ENCODE results near the gene SLC16A10.
"Not testable (repeated sequence)": the region's sequence is repeated elsewhere in the genome, so short reads cannot be mapped to it uniquely, and the experiment has no call there.

SLC16A10 gene

GRCh38 chr6:111201764-111202163 lies 114.5 kb downstream of the SLC16A10 start:
- no peaks in the 10 kb centered on the region for H4K20me1 ChIP-seq (ENCODE audit: insufficient read depth, low read length)
- TF ChIP-seq EZH2 (IDR thresholded peaks at IDR 0.05; ENCODE audit: borderline replicate concordance, low read length) (no peak), CTCF (IDR thresholded peaks at IDR 0.05; ENCODE audit: low read length) (no peak)
- no peaks in the 10 kb centered on the region for H3K27me3 ChIP-seq (ENCODE audit: insufficient read depth, low read length)
- H3F3A ChIP-seq (ENCODE audit: insufficient read depth, low read length) = no peaks in the 10 kb centered on the region
- no peaks in the 10 kb centered on the region for H3K9me2 ChIP-seq (ENCODE audit: low read depth, low read length)
- H3K79me2 ChIP-seq (ENCODE audit: insufficient read depth, low read length) = no peaks in the 10 kb centered on the region
- H3K4me3 ChIP-seq (ENCODE audit: low read depth, low read length, poor library complexity, severe bottlenecking) = no peak overlapping the region
- no peak overlapping the region for H3K9ac ChIP-seq (ENCODE audit: low read length)
- H2AFZ ChIP-seq (ENCODE audit: low read length) = no peak overlapping the region
- peaks cover 12% of the 10 kb centered on the region for H3K4me1 ChIP-seq (ENCODE audit: insufficient read depth, low read length, severe bottlenecking)
- no peak overlapping the region for H3K4me2 ChIP-seq (ENCODE audit: low read length)
- H3K36me3 ChIP-seq (ENCODE audit: insufficient read depth, low read length) = no peaks in the 10 kb centered on the region
- H3K27ac ChIP-seq (ENCODE audit: low read depth, low read length, poor library complexity, severe bottlenecking) = no peak overlapping the region
- no peaks in the 10 kb centered on the region for H3K9me3 ChIP-seq (ENCODE audit: low read length)

GRCh38 chr6:111203539-111203938 lies 116.2 kb downstream of the SLC16A10 start:
- H3K4me2 ChIP-seq (ENCODE audit: low read length); H2AFZ ChIP-seq (ENCODE audit: low read length); H3K36me3 ChIP-seq (ENCODE audit: insufficient read depth, low read length); H3K27ac ChIP-seq (ENCODE audit: low read depth, low read length, poor library complexity, severe bottlenecking); H3K9me3 ChIP-seq (ENCODE audit: low read length); H3F3A ChIP-seq (ENCODE audit: insufficient read depth, low read length); H3K79me2 ChIP-seq (ENCODE audit: insufficient read depth, low read length); H3K27me3 ChIP-seq (ENCODE audit: insufficient read depth, low read length); H4K20me1 ChIP-seq (ENCODE audit: insufficient read depth, low read length); H3K9me2 ChIP-seq (ENCODE audit: low read depth, low read length); H3K9ac ChIP-seq (ENCODE audit: low read length); H3K4me3 ChIP-seq (ENCODE audit: low read depth, low read length, poor library complexity, severe bottlenecking): not testable (repeated sequence)
- peaks cover 12% of the 10 kb centered on the region for H3K4me1 ChIP-seq (ENCODE audit: insufficient read depth, low read length, severe bottlenecking)

- Histone ChIP-seq H3K9me3 (ENCODE audit: low read length) (no peaks in the 10 kb centered on the region), H3K36me3 (ENCODE audit: insufficient read depth, low read length) (no peaks in the 10 kb centered on the region), H3K4me2 (ENCODE audit: low read length) (no peak overlapping the region), H2AFZ (ENCODE audit: low read length) (no peak overlapping the region), H3F3A (ENCODE audit: insufficient read depth, low read length) (no peaks in the 10 kb centered on the region), H3K79me2 (ENCODE audit: insufficient read depth, low read length) (no peaks in the 10 kb centered on the region), H3K4me1 (ENCODE audit: insufficient read depth, low read length, severe bottlenecking) (peaks cover 12% of the 10 kb centered on the region), H3K27ac (ENCODE audit: low read depth, low read length, poor library complexity, severe bottlenecking) (no peak overlapping the region), H4K20me1 (ENCODE audit: insufficient read depth, low read length) (no peaks in the 10 kb centered on the region), H3K27me3 (ENCODE audit: insufficient read depth, low read length) (no peaks in the 10 kb centered on the region), H3K9ac (ENCODE audit: low read length) (no peak overlapping the region), H3K4me3 (ENCODE audit: low read depth, low read length, poor library complexity, severe bottlenecking) (no peak overlapping the region), H3K9me2 (ENCODE audit: low read depth, low read length) (no peaks in the 10 kb centered on the region)
- TF ChIP-seq EZH2 (IDR thresholded peaks at IDR 0.05; ENCODE audit: borderline replicate concordance, low read length) (no peak), CTCF (IDR thresholded peaks at IDR 0.05; ENCODE audit: low read length) (no peak)
Measured at GRCh38 chr6:111204305-111204704, 117.0 kb downstream of the SLC16A10 start.

GRCh38 chr6:111204881-111205280 lies 117.6 kb downstream of the SLC16A10 start:
- H3K79me2 ChIP-seq (ENCODE audit: insufficient read depth, low read length) = no peaks in the 10 kb centered on the region
- TF ChIP-seq EZH2 (IDR thresholded peaks at IDR 0.05; ENCODE audit: borderline replicate concordance, low read length) (no peak), CTCF (IDR thresholded peaks at IDR 0.05; ENCODE audit: low read length) (no peak)

More at GRCh38 chr6:111204881-111205280, 117.6 kb downstream of the SLC16A10 start:
- Histone ChIP-seq H2AFZ (ENCODE audit: low read length) (no peak overlapping the region), H3K36me3 (ENCODE audit: insufficient read depth, low read length) (no peaks in the 10 kb centered on the region), H3K4me2 (ENCODE audit: low read length) (no peak overlapping the region), H3K9me2 (ENCODE audit: low read depth, low read length) (no peaks in the 10 kb centered on the region), H3K9ac (ENCODE audit: low read length) (no peak overlapping the region), H3K27me3 (ENCODE audit: insufficient read depth, low read length) (no peaks in the 10 kb centered on the region), H3K27ac (ENCODE audit: low read depth, low read length, poor library complexity, severe bottlenecking) (no peak overlapping the region), H3K4me1 (ENCODE audit: insufficient read depth, low read length, severe bottlenecking) (peaks cover 10% of the 10 kb centered on the region), H3K9me3 (ENCODE audit: low read length) (no peaks in the 10 kb centered on the region), H3F3A (ENCODE audit: insufficient read depth, low read length) (no peaks in the 10 kb centered on the region), H3K4me3 (ENCODE audit: low read depth, low read length, poor library complexity, severe bottlenecking) (no peak overlapping the region), H4K20me1 (ENCODE audit: insufficient read depth, low read length) (no peaks in the 10 kb centered on the region)
